RWPE1 (cell line): ENCODE results near the gene EGFR.

Experiments used
- CTCF ChIA-PET: fragments of 350-600 bp; sonication (Branson Sonifier 250); formaldehyde crosslinking; extraction: SDS; loops from one replicate; lab custom pipeline; 2021; lab: Yijun Ruan, JAX
- POLR2A ChIA-PET: fragments of 400-600 bp; formaldehyde crosslinking; extraction: SDS; loops from one replicate; lab custom pipeline; 2020; ENCODE audit warnings: antibody characterized with exemption; ENCODE audit not compliant: low non-redundant PET; lab: Yijun Ruan, JAX
- DNase-seq: peaks from one replicate; pipeline ENCODE4 v3.0.0; 2012; ENCODE audit warnings: low spot score
- H3K27ac ChIP-seq: fragments of 450-650 bp; 2 replicates; pipeline ENCODE4 v1.5.1; 2017
- CTCF ChIP-seq: fragments of 450-650 bp; conservative IDR thresholded peaks from 2 replicates; pipeline ENCODE4 v1.5.1; 2017; ENCODE audit warnings: low read depth, mild to moderate bottlenecking

Gene EGFR

GRCh38 chr7:55050281-55050680, 31.5 kb downstream of the EGFR start:
- CTCF ChIA-PET = interaction anchor here (0.5 to 0.7 kb wide), 3 partner anchors 21 to 205 kb away, joined by 3 to 4 read pairs (median 3); no protein-coding TSS in a partner anchor
- peak overlapping the region; percentile 72 for H3K27ac ChIP-seq
- no peak for DNase-seq
- TF ChIP-seq CTCF = no peak
- POLR2A ChIA-PET = no interaction called here

- TF ChIP-seq CTCF = no peak
- ChIA-PET CTCF (interaction anchor here (0.5 to 2.0 kb wide), 3 partner anchors 10 to 203 kb away, joined by 3 to 6 read pairs (median 3); no protein-coding TSS in a partner anchor), POLR2A (interaction anchor here (0.6 kb wide), 1 partner anchor 135 kb away, joined by 3 read pairs; no protein-coding TSS in a partner anchor)
- peak overlapping the region; percentile 95 for H3K27ac ChIP-seq
- peak; percentile 60 for DNase-seq
Measured at GRCh38 chr7:55052081-55052480, 33.3 kb downstream of the EGFR start.

- no peak for DNase-seq
- ChIA-PET CTCF (interaction anchor here (0.5 to 2.0 kb wide), 3 partner anchors 9 to 202 kb away, joined by 3 to 6 read pairs (median 3); no protein-coding TSS in a partner anchor), POLR2A (no interaction called here)
- TF ChIP-seq CTCF = no peak
- peak overlapping the region; percentile 95 for H3K27ac ChIP-seq
Measured at GRCh38 chr7:55052741-55053427, 34.1 kb downstream of the EGFR start.

- no peak for TF ChIP-seq CTCF
- DNase-seq = peak; percentile 68
- CTCF ChIA-PET = interaction anchor here (2.0 kb wide), 1 partner anchor 201 kb away, joined by 6 read pairs; no protein-coding TSS in a partner anchor
- H3K27ac ChIP-seq = peak overlapping the region; percentile 95
- POLR2A ChIA-PET = no interaction called here
Measured at GRCh38 chr7:55053651-55054571, 35.1 kb downstream of the EGFR start.

- TF ChIP-seq CTCF = no peak
- peak overlapping the region; percentile 95 for H3K27ac ChIP-seq
- POLR2A ChIA-PET = no interaction called here
- CTCF ChIA-PET = no interaction called here
- no peak for DNase-seq
Measured at GRCh38 chr7:55054758-55055157, 35.9 kb downstream of the EGFR start.

GRCh38 chr7:55055479-55055878, 36.7 kb downstream of the EGFR start:
- no peak for DNase-seq
- CTCF ChIA-PET = no interaction called here
- POLR2A ChIA-PET = no interaction called here
- TF ChIP-seq CTCF = no peak
- H3K27ac ChIP-seq = peak overlapping the region; percentile 95
